Thyroid gland (tissue), 4 donors: ENCODE results near the gene ATG5. TPM values are rescaled to one million over a fixed set of nuclear protein-coding genes. Genes with fewer than 3 reads are reported as not detected.
A peak's percentile ranks its signal among the peaks of the same experiment; 100 is the strongest.
"Not testable (repeated sequence)": the region's sequence is repeated elsewhere in the genome, so short reads cannot be mapped to it uniquely, and the experiment has no call there.

ENCODE experiments used
- DNase-seq, 2 donors: peaks; one replicate each; pipeline ENCODE4 v3.0.0-alpha.2; 2019
- H3K27ac ChIP-seq, 3 donors: fragments of 200-600 bp; sonication (generic); 1 replicate in 2 of 3; 2 replicates in 1 of 3; pipeline ENCODE4 v1.5.1; 2016 to 2019; ENCODE audit warnings: mild to moderate bottlenecking in 1 of 3, moderate library complexity in 1 of 3
- H3K27me3 ChIP-seq: fragments of 200-600 bp; sonication (generic); one replicate; pipeline ENCODE4 v1.5.1; 2019
- H3K36me3 ChIP-seq, 2 donors: fragments of 200-600 bp; sonication (generic); one replicate each; pipeline ENCODE4 v1.5.1; 2016 to 2019
- H3K4me1 ChIP-seq, 2 donors: fragments of 200-600 bp; sonication (generic); one replicate each; pipeline ENCODE4 v1.5.1; 2017 to 2019
- H3K4me3 ChIP-seq, 3 donors: fragments of 200-600 bp; sonication (generic); replicated peaks in 1 of 3; 1 replicate in 2 of 3; 2 replicates in 1 of 3; pipeline ENCODE4 v1.5.1; 2016; ENCODE audit warnings: mild to moderate bottlenecking in 1 of 3
- H3K9me3 ChIP-seq: fragments of 200-600 bp; sonication (generic); one replicate; pipeline ENCODE4 v1.5.1; 2017
- POLR2A ChIP-seq, 2 donors: fragments of 450-650 bp; IDR thresholded peaks; one replicate each; pipeline ENCODE4 v1.6.1; 2017; ENCODE audit warnings: antibody characterized with exemption in 2 of 2, mild to moderate bottlenecking in 2 of 2, moderate library complexity in 1 of 2
- WGBS, 2 donors: methylation state at CpG; one replicate each; pipeline ENCODE4 v1.1.5; 2017; 5-methylcytosine and 5-hydroxymethylcytosine counted together
- intact Hi-C: fragments of 100-400 bp; cut with DNase I; formaldehyde crosslinking; loops from one replicate; pipeline ENCODE4 v1.15.1; 2023
- total RNA-seq, 4 donors: library from RNA; depleted of rRNA; stranded (reverse); fragments of >200 nt; gene quantifications; one replicate each; pipeline ENCODE4 v1.2.3, GENCODE V29; 2016
- TF ChIP-seq, protein P1 (sequence below), 6 experiments: fragments of 200-600 bp in 3 of 6; fragments of 450-650 bp in 3 of 6; sonication (generic) in 3 of 6; IDR thresholded peaks; one replicate each; pipeline ENCODE4 v1.5.1; 2016 to 2019; ENCODE audit warnings: antibody characterized with exemption in 6 of 6, mild to moderate bottlenecking in 2 of 6, inconsistent platforms in 1 of 6, moderate library complexity in 1 of 6

Gene ATG5
- total RNA-seq, 4 donors from 2014 or later = 44.4 to 58.7 (median 48.7) TPM

DNA sequence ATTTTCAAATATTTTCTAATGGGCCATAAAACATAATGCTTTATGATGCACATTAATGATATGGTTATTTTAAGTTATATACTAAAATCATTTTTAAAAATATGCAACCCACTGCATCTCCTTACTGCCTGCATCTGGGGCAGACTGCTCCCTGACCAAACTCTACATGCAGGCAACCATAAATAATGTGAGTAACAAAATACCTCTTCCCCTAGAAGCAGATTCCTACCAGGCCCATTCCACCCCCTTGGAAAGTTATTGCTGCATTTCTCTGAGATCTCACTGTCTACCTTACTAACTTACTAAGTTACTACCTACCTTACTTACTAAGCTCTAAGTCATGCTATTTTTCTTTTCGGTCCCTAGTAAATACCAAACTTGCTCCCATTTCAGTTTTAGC, 71.8 kb downstream of the ATG5 start:
- WGBS, 2 donors = 94 to 98% methylated on average over 1 of the region's 1 CpG
- Histone ChIP-seq H3K27me3 (no peaks in the 10 kb centered on the region), H3K27ac (no peak overlapping the region), H3K4me3 (no peak overlapping the region), H3K36me3 (no peaks in the 10 kb centered on the region), H3K9me3 (no peaks in the 10 kb centered on the region), H3K4me1 (peaks cover 0 to 5% of the 10 kb centered on the region in 2 donors)
- TF ChIP-seq, protein P1, sequence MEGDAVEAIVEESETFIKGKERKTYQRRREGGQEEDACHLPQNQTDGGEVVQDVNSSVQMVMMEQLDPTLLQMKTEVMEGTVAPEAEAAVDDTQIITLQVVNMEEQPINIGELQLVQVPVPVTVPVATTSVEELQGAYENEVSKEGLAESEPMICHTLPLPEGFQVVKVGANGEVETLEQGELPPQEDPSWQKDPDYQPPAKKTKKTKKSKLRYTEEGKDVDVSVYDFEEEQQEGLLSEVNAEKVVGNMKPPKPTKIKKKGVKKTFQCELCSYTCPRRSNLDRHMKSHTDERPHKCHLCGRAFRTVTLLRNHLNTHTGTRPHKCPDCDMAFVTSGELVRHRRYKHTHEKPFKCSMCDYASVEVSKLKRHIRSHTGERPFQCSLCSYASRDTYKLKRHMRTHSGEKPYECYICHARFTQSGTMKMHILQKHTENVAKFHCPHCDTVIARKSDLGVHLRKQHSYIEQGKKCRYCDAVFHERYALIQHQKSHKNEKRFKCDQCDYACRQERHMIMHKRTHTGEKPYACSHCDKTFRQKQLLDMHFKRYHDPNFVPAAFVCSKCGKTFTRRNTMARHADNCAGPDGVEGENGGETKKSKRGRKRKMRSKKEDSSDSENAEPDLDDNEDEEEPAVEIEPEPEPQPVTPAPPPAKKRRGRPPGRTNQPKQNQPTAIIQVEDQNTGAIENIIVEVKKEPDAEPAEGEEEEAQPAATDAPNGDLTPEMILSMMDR (IDR thresholded peaks at IDR 0.05) = no peak
- TF ChIP-seq POLR2A (IDR thresholded peaks at IDR 0.05) = no peak
- DNase-seq = no peak
- intact Hi-C loops = no loop called here

DNA sequence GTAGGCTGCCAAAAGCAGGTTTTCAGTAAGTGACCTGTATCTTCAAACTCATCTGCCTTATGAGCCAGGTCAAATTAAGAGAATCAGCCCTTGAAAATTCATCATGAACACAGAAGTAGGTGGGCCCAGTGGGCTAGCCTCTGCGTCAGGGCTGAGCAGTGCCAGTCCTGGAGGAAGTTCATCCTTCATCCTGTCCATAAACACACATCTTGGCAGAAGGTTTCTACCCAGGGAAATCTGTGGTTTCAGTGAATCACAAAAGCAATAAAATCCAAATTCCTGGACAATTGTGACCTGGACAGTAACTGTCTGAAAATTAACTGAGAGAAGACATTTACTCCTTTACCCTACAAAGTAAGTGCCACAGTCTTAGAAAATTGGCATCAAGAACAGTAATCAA, 72.4 kb downstream of the ATG5 start:
- DNase-seq = no peak
- intact Hi-C loops = no loop called here
- no peak overlapping the region for H3K27ac ChIP-seq
- 74 to 77% methylated on average over 1 of the region's 1 CpG for WGBS, 2 donors
- peaks cover 0 to 5% of the 10 kb centered on the region in 2 donors for H3K4me1 ChIP-seq
- H3K9me3 ChIP-seq = no peaks in the 10 kb centered on the region
- no peaks in the 10 kb centered on the region for H3K27me3 ChIP-seq
- TF ChIP-seq POLR2A (IDR thresholded peaks at IDR 0.05) = no peak
- TF ChIP-seq, protein P1 (IDR thresholded peaks at IDR 0.05) = no peak
- no peak overlapping the region for H3K4me3 ChIP-seq
- no peaks in the 10 kb centered on the region for H3K36me3 ChIP-seq

DNA sequence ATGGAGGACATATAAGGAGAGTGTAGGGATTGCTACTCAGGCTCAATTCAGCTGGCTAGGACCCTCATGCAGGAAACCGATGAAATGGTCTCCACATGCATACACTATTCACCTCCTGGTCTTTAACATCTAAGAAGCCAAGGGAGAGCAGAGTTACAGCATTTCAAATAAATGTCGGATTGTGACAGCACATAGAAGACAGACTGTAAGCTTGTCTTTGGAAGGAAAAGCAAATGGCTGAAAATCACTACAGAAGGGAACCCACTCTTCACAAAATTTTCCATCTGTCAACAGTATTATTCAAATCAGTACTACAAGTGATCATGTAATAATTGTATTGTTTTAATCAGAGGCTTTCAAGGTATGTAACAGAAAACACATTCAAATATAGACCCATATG, 72.9 kb downstream of the ATG5 start:
- H3K9me3 ChIP-seq = no peaks in the 10 kb centered on the region
- TF ChIP-seq, protein P1 (IDR thresholded peaks at IDR 0.05) = no peak
- intact Hi-C loops = no loop called here
- H3K27me3 ChIP-seq = no peaks in the 10 kb centered on the region
- H3K4me1 ChIP-seq = peaks cover 0 to 5% of the 10 kb centered on the region in 2 donors
- no peak for DNase-seq
- H3K36me3 ChIP-seq = no peaks in the 10 kb centered on the region
- H3K27ac ChIP-seq = no peak overlapping the region
- 96 to 98% methylated on average over 2 of the region's 2 CpGs for WGBS, 2 donors
- H3K4me3 ChIP-seq = no peak overlapping the region

DNA sequence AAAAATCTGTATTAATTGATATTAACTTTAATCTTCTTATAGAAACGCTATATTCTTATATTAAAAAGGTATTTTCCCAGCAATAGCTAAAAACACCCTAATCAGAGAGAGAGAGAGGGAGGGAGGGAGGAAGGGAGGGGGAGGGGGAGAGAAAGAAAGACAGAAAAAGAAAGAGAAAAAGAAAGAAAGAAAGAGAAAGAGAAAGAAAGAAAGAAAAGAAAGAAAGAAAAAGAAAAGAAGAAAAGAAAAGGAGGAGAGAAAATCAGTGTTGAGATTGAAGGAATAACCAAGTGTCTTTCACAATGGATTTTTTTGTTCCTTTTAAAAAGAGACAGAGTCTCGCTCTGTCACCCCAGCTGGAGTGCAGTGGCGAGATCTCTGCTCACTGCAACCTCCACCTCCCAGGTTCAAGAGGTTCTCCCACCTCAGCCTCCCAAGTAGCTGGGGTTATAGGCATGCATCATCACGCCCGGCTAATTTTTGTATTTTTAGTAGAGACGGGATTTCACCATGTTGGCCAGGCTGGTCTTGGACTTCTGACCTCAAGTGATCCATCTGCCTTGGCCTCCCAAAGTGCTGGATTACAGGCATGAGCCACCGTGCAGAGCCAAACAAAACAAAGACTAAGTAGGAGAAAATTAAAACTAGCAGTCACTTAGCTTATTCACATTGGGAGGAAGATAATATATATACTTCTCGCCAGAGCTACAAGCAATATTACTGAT, 73.9 kb downstream of the ATG5 start:
- H3K9me3 ChIP-seq, H3K27me3 ChIP-seq: not testable (repeated sequence)

DNA sequence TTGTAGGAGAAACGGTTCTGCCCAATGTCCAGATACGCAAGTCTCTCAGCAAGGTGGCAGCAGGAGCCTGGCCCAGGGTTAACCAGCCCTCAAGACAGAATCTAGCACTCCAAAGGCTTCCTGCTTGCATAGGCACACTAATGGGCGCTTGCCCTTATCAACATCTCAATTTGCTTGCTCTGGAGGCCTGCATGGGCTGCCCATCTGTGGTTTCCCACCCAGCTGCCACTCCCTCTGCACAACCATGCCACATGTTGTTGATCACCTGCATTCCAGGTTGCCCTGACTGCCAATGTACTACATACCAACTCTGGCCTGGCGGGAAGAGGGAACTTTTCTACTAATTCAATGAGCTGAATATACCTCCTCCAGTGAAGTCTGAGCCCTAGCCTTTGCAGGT, 74.6 kb downstream of the ATG5 start:
- 90 to 94% methylated on average over 4 of the region's 4 CpGs for WGBS, 2 donors
- Histone ChIP-seq H3K27me3 (no peaks in the 10 kb centered on the region), H3K36me3 (no peaks in the 10 kb centered on the region), H3K4me1 (peaks cover 0 to 7% of the 10 kb centered on the region in 2 donors), H3K27ac (no peak overlapping the region), H3K4me3 (no peak overlapping the region), H3K9me3 (no peaks in the 10 kb centered on the region)
- TF ChIP-seq, protein P1 (IDR thresholded peaks at IDR 0.05) = no peak
- no peak for TF ChIP-seq POLR2A (IDR thresholded peaks at IDR 0.05)
- DNase-seq = peak in 1 of 2 donors; percentile 12
- intact Hi-C loops = no loop called here

More for the DNA sequence above, 73.9 kb downstream of the ATG5 start:
- intact Hi-C loops, H3K4me1 ChIP-seq, H3K36me3 ChIP-seq, H3K4me3 ChIP-seq, DNase-seq, H3K27ac ChIP-seq: not testable (repeated sequence)
- 69 to 78% methylated on average over 8 of the region's 8 CpGs for WGBS, 2 donors
